IPS DF 4.7 (cell line): ENCODE measurements around the gene KRT32.

Source experiments
- DNase-seq: peaks from one replicate; pipeline ENCODE4 v3.0.0-alpha.2; 2013; ENCODE audit warnings: low spot score; ENCODE audit errors: extremely low read depth

KRT32 gene

DNA sequence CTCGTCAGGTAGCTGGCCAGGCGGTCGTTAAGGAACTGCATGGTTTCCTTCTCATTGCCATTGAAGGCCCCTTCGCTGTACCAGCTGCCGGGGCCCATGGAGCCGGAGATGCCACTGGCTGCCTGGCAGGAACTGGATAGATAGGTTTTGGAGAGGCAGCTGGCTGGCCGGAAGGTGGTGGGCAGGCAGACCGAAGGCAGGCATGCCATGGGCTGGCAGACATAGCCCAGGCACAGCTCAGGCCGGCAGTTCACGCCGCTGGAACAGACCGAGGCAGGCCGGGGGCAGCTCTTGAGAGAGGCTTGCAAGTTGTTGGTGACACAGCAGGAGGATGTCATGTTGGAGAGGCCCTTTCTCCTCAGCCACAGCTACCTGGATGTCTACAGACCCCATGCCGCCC lies at the start of gene KRT32:
KRT32 (minus strand) TSS at position 399 of the 400 bp plus-strand sequence; CDS start at position 338, 61 bp downstream.
- no peak for DNase-seq

GRCh38 chr17:41516830-41517283 lies 49.7 kb upstream of the KRT32 start:
- DNase-seq: no peak

DNA sequence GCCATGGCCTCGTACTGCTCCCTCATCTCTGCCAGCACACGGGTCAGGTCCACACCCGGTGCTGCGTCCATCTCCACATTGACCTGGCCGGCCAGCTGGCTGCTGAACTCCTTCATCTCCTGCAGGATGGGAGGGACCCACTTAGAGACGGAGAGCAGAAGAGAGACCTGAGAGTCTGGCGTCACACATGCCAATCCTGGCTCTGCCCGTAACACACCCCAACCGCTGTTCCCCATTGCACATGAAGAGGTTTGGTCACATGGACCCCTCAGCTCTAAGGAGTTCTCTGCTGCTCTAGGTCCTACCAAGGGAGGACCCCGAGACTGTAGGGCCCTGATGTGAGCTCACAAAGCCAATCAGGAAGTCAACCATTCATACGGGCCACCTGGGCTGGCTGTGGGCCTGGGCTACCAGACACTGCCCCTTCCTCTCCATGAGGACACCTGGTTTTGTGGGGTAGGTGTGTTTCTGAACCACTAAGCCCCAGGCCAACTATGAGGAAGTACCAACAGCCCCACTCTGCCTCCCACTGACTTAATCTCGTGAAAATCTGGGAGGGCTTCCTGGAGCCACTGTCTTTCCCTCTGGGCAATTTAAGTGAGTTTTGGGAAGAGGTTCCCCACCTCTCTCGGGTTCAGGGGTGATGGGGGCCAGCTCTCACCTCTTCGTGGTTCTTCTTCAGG lies 49.1 kb upstream of the KRT32 start:
- DNase-seq: no peak

GRCh38 chr17:41513168-41513547 lies 46.0 kb upstream of the KRT32 start:
- DNase-seq: no peak

DNA sequence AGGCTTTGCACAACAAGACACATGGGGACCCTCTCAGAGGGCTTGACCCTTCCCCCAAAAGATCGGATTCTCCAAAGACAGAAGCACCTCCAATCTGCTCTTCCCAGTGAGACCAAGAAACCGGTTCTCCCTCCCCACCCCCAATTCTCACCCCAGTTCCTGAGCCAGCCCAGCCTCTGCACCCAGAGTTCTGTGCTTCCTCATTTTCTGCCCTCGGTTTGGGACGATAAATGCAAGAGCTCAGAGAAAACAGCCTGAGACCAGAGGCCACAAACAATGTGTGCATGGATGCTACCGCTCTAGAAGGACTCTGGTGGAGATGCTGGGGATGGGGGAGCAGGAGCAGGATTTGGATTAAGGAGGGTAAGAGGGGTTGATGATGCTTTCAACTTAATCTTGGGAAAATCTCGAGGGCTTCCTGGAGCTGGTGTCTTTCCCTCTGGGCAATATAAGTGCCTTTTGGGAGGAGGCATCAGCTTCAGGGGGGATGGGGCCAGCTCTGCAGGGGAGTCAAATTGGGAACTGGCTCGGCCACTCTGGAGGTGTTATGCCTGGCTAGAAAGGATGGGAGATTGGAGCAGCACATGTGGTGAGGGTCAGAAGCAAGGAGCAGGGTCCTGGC lies 45.5 kb upstream of the KRT32 start:
- no peak for DNase-seq

- no peak for DNase-seq
These were observed 44.5 kb upstream of the KRT32 start for GRCh38 chr17:41511716-41512115.

DNA sequence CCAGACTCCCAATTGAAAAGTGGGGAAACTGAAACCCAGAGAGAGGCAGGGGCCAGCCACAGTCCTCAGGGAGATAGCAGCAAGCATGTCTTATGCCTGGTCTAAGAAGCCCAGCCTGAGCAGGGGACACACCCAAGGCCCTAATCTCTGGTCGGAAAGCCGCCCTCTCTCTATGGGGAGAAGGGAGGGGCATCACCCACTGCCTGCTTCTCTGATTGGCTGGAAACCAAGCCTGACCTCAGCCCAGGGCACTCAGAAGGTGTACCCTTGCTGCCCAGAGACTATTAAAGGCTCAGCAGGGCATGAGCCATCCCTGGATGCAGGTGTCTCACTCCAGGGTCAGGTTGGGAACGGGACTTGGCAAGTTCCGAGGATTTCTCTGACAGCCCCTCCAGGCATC lies 43.9 kb upstream of the KRT32 start:
- no peak for DNase-seq

- DNase-seq: no peak
These were observed 43.3 kb upstream of the KRT32 start for GRCh38 chr17:41510251-41511065.

DNA sequence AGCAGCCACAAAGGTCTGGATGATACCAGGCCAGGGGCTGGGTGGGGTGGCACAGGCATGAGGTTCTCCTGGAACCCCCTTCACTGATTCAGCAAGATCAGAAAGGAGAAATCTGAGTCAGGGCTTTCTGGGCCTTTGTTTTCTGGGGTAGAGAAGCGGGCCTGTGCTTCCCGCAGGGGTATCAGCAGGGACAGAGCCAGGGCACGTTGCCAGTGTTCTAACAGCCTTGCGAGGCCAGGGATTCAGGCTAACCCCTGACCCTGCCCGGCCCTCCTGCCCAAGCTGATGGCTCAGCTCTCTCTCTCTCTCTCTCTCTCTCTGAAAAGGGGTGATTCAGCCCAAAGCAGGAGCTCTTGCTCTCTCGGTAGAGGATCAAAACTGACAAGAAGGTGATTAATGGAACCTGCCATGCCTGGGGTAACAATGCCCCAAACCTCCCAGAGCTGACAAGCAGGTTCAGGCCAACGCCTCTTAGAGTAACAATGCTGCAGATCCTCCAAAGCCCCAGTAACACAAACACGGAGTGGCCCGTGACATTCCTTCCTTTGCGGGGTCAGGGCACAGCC lies 40.2 kb upstream of the KRT32 start:
- no peak for DNase-seq

DNA sequence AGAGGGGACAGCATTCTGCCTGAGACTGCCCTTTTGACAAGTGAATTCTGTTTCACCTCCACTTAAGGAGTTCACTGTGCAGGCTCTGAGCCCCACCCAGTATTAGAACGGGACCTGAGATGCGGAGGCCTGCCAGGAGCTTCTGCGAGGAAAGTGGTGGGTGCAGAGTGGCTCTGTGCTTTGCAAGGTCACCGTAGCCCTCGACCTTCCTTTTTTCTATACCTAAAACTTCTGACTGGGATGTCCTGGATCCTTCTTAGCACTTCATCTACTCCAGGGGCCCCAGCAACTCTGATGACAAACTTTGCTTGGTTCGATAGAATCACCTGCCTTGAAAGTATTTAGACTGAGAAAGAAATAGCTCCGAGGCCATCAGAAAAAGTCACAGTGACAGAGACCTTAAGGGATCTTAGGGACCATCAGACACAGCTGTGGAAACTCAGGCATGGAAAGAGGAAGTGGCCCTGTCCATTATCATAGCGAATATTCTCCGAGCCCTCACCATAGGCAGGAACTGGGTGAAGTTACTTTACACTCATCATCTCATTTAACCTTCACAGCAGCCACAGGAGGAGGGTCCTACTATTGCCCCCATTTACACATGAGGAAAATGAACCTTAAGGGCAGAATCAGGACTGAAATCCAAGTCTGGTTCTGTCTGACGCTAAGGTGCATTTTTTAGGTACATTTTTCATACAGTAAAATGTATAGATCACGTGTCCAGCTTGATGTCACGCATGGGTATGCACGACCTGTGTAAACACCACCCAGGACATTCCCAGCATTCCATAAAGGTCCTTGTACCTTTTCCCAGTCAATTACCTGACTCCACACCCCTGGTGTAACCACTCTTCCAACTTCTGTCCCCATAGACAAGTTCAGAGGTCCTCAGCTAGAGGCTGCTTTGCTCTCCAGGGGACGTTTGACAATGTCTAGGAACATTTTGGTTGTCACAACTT lies 38.9 kb upstream of the KRT32 start:
- no peak for DNase-seq

- no peak for DNase-seq
These were observed 38.0 kb upstream of the KRT32 start, which contains the start of gene KRT13 for GRCh38 chr17:41505007-41505808. Gene KRT13 (minus strand): TSS chr17:41505612. CDS start chr17:41505550, 62 bp downstream.

- DNase-seq: no peak
These were observed 37.2 kb upstream of the KRT32 start for GRCh38 chr17:41504246-41504977.

- DNase-seq: no peak
These were observed 36.0 kb upstream of the KRT32 start for GRCh38 chr17:41503202-41503601.

DNA sequence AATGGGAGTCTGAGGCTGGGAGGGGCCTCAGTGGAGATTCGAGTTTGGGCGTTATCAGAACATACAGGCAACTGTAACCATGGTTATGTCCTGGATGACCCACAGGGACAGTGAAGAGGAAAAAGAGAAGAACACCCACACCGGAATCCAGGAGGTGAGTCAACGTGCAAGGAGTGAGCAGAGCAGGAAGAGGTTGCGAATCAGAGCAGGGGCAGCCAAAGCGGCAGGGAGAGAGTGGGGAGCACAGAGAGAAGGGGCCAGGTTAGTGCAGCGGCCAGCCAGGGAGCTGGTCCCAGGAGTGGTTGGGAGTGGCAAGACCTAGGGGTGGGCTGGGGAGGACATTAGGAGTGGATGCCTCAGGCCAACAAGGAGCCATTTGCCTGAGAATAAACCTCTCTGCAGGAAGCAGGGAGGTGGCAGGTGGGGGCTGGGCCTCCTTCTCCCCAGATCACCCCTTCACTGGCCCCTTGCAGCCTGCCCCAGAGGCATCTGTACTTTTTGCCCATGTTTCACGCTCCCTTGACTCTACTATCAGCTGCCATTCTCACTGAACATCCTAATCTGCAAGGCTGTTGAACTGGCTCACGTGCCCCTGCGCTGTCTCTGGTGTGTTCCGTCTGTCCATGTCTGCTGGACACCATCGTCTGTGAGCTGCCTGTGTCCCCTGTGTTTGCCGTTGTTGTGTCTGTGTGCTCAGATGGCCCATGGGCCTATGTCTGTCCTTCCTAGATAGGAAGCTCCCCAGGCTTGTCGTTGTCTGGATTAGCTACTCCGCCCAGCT lies 33.1 kb upstream of the KRT32 start:
- no peak for DNase-seq

- no peak for DNase-seq
These were observed 32.5 kb upstream of the KRT32 start for GRCh38 chr17:41499714-41500113.

DNA sequence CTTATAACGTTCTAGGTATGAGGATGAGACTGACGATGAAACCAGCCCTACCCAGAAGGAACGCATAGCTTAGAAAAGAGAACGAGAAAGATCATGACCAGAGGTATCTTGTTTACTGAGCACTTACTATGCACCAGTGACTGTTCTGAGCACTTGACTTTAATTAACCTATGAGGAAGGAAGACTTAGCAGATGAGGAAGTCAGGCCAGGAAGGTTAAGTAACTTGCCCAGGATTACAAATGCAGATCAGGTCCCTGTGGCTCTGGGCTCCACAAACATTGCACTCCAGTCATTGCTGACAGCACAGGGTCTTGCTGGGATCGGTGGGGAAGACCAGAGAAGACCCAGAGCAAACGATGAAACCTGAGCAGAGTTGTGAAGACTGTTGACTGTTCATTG lies 31.1 kb upstream of the KRT32 start:
- DNase-seq: no peak

GRCh38 chr17:41496803-41497484 lies 29.8 kb upstream of the KRT32 start:
- no peak for DNase-seq

GRCh38 chr17:41494524-41494923 lies 27.3 kb upstream of the KRT32 start:
- no peak for DNase-seq
